Testis (tissue), 2 donors: Measurements from ENCODE around the gene PPM1M.

Experiments used
- POLR2A ChIP-seq: fragments of 450-650 bp; IDR thresholded peaks from one replicate; pipeline ENCODE4 v1.6.1; 2017; ENCODE audit warnings: antibody characterized with exemption, mild to moderate bottlenecking, moderate library complexity
- TF ChIP-seq, protein P1 (sequence below), 3 experiments: fragments of 450-650 bp in 2 of 3; fragments of 200-600 bp in 1 of 3; sonication (generic) in 1 of 3; IDR thresholded peaks; one replicate each; pipeline ENCODE4 v1.5.1; 2016 to 2019; ENCODE audit warnings: antibody characterized with exemption in 3 of 3, mild to moderate bottlenecking in 2 of 3, moderate library complexity in 1 of 3

DNA sequence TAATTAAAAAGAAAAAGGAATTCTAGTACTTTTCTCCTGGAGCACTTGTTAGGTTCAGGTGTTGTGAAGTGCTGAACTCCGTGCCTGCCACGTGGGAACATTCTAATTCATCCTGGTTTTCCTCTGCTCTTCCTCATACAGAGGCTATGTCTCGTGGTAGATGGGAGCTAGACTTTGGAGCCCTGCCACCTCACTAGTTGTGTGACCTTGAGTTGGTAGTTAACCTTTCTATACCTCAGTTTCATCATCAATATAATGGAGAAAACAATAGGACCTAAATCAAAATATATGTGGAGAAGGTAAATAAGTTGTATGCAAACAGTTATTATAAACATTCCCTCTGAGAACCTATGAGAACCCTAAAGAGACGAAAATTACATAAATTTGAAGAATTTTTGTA lies 37.0 kb upstream of the PPM1M start:
- TF ChIP-seq, protein P1, sequence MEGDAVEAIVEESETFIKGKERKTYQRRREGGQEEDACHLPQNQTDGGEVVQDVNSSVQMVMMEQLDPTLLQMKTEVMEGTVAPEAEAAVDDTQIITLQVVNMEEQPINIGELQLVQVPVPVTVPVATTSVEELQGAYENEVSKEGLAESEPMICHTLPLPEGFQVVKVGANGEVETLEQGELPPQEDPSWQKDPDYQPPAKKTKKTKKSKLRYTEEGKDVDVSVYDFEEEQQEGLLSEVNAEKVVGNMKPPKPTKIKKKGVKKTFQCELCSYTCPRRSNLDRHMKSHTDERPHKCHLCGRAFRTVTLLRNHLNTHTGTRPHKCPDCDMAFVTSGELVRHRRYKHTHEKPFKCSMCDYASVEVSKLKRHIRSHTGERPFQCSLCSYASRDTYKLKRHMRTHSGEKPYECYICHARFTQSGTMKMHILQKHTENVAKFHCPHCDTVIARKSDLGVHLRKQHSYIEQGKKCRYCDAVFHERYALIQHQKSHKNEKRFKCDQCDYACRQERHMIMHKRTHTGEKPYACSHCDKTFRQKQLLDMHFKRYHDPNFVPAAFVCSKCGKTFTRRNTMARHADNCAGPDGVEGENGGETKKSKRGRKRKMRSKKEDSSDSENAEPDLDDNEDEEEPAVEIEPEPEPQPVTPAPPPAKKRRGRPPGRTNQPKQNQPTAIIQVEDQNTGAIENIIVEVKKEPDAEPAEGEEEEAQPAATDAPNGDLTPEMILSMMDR (IDR thresholded peaks at IDR 0.05), result no peak
- TF ChIP-seq POLR2A, result no peak
